ENCODE data around the gene REPS2. TPM values are rescaled to one million over a fixed set of nuclear protein-coding genes. Genes with fewer than 3 reads are reported as not detected.

Gene REPS2
- total RNA-seq, 1 donor from 2014 or later, result 1.5 TPM

GRCh38 chrX:17192106-17192505 is 245.6 kb downstream of the REPS2 start:
- H3K27me3 Mint-ChIP-seq (ENCODE audit: unreplicated experiment), result no peaks in the 10 kb centered on the region
- no peak for TF ChIP-seq CTCF (IDR thresholded peaks at IDR 0.05)
- no peak overlapping the region for H3K27ac Mint-ChIP-seq (ENCODE audit: unreplicated experiment)
- no peak for DNase-seq (ENCODE audit: extremely low spot score, unreplicated experiment)
- no peaks in the 10 kb centered on the region for H3K9me3 Mint-ChIP-seq (ENCODE audit: unreplicated experiment)
- no peak overlapping the region for H3K4me3 Mint-ChIP-seq (ENCODE audit: unreplicated experiment)
- no peaks in the 10 kb centered on the region for H3K4me1 Mint-ChIP-seq (ENCODE audit: unreplicated experiment)
- H3K36me3 Mint-ChIP-seq (ENCODE audit: unreplicated experiment), result no peaks in the 10 kb centered on the region

Other genes starting within 250 kb of the REPS2 start
- 37.1 and 39.7 TPM in 2 replicates for gene CTPS2, start 234.0 kb upstream of the REPS2 start, total RNA-seq
- 47.8 and 51.8 TPM in 2 replicates for gene SYAP1, start 227.0 kb upstream of the REPS2 start, total RNA-seq
- 13.9 and 14.7 TPM in 2 replicates for gene TXLNG, start 160.2 kb upstream of the REPS2 start, total RNA-seq
- 148 and 150 TPM in 2 replicates for gene RBBP7, start 76.3 kb upstream of the REPS2 start, total RNA-seq

Data from osteocyte (in vitro differentiated cells).